Prostate gland (tissue), 2 donors: ENCODE results near the gene EWSR1.
"Not testable (repeated sequence)": the region's sequence is repeated elsewhere in the genome, so short reads cannot be mapped to it uniquely, and the experiment has no call there.

ENCODE experiments used
- POLR2A ChIP-seq: fragments of 450-650 bp; IDR thresholded peaks from one replicate; pipeline ENCODE4 v1.6.1; 2016; ENCODE audit warnings: antibody characterized with exemption, mild to moderate bottlenecking
- TF ChIP-seq, protein P1 (sequence below), 4 experiments: fragments of 200-600 bp in 2 of 4; fragments of 450-650 bp in 2 of 4; sonication (generic) in 2 of 4; IDR thresholded peaks; 1 replicate in 3 of 4; 2 replicates in 1 of 4; pipeline ENCODE4 v1.5.1; 2016 to 2019; ENCODE audit warnings: antibody characterized with exemption in 4 of 4, mild to moderate bottlenecking in 2 of 4, moderate library complexity in 2 of 4

GRCh38 chr22:29247891-29248290, 20.2 kb upstream of the EWSR1 start:
- not testable (repeated sequence) for TF ChIP-seq POLR2A
- TF ChIP-seq, protein P1, sequence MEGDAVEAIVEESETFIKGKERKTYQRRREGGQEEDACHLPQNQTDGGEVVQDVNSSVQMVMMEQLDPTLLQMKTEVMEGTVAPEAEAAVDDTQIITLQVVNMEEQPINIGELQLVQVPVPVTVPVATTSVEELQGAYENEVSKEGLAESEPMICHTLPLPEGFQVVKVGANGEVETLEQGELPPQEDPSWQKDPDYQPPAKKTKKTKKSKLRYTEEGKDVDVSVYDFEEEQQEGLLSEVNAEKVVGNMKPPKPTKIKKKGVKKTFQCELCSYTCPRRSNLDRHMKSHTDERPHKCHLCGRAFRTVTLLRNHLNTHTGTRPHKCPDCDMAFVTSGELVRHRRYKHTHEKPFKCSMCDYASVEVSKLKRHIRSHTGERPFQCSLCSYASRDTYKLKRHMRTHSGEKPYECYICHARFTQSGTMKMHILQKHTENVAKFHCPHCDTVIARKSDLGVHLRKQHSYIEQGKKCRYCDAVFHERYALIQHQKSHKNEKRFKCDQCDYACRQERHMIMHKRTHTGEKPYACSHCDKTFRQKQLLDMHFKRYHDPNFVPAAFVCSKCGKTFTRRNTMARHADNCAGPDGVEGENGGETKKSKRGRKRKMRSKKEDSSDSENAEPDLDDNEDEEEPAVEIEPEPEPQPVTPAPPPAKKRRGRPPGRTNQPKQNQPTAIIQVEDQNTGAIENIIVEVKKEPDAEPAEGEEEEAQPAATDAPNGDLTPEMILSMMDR (IDR thresholded peaks at IDR 0.05): not testable (repeated sequence)
